ENCODE data around the gene TKTL1.
"Not testable (repeated sequence)": the region's sequence is repeated elsewhere in the genome, so short reads cannot be mapped to it uniquely, and the experiment has no call there.

TKTL1 gene

GRCh38 chrX:154310616-154311536, 15.3 kb downstream of the TKTL1 start:
- no peak for DNase-seq

GRCh38 chrX:154312116-154312515, 16.5 kb downstream of the TKTL1 start:
- DNase-seq, result no peak

GRCh38 chrX:154313147-154313546, 17.6 kb downstream of the TKTL1 start:
- no peak for DNase-seq

- DNase-seq, result no peak
Observed at GRCh38 chrX:154315416-154315815, 19.8 kb downstream of the TKTL1 start.

- no peak for DNase-seq
Observed at GRCh38 chrX:154317391-154317995, 21.9 kb downstream of the TKTL1 start.

GRCh38 chrX:154320406-154320805, 24.8 kb downstream of the TKTL1 start:
- no peak for DNase-seq

- no peak for DNase-seq
Observed at GRCh38 chrX:154321152-154321551, 25.6 kb downstream of the TKTL1 start.

- DNase-seq, result no peak
Observed at GRCh38 chrX:154321594-154321993, 26.0 kb downstream of the TKTL1 start.

- no peak for DNase-seq
Observed at GRCh38 chrX:154322890-154323289, 27.3 kb downstream of the TKTL1 start.

- no peak for DNase-seq
Observed at GRCh38 chrX:154323537-154323936, 27.9 kb downstream of the TKTL1 start.

- DNase-seq, result peak; percentile 6
Observed at GRCh38 chrX:154325541-154325940, 29.9 kb downstream of the TKTL1 start.

- no peak for DNase-seq
Observed at GRCh38 chrX:154327038-154327820, 31.6 kb downstream of the TKTL1 start.

- DNase-seq, result no peak
Observed at GRCh38 chrX:154328646-154329045, 33.1 kb downstream of the TKTL1 start.

GRCh38 chrX:154329294-154329693, 33.7 kb downstream of the TKTL1 start:
- DNase-seq, result no peak

GRCh38 chrX:154332561-154332960, 37.0 kb downstream of the TKTL1 start:
- no peak for DNase-seq

GRCh38 chrX:154333116-154333515, 37.5 kb downstream of the TKTL1 start:
- no peak for DNase-seq

- DNase-seq, result no peak
Observed at GRCh38 chrX:154333837-154334271, 38.3 kb downstream of the TKTL1 start.

- no peak for DNase-seq
Observed at GRCh38 chrX:154334496-154334895, 38.9 kb downstream of the TKTL1 start.

- not testable (repeated sequence) for DNase-seq
Observed at GRCh38 chrX:154341399-154342298, 46.1 kb downstream of the TKTL1 start.

GRCh38 chrX:154343063-154343462, 47.5 kb downstream of the TKTL1 start:
- DNase-seq, result not testable (repeated sequence)

GRCh38 chrX:154343620-154344019, 48.0 kb downstream of the TKTL1 start:
- not testable (repeated sequence) for DNase-seq

GRCh38 chrX:154348114-154348531, 52.5 kb downstream of the TKTL1 start:
- DNase-seq, result no peak

Measured in kidney glomerular epithelial cell (primary cell).